ENCODE data around the gene NLGN3.

- TF ChIP-seq EZH2 (IDR thresholded peaks at IDR 0.05; ENCODE audit: insufficient read depth, poor library complexity, severe bottlenecking) (no peak), EZH2phosphoT487 (IDR thresholded peaks at IDR 0.05; ENCODE audit: insufficient read depth, low read depth) (no peak)
Measured at GRCh38 chrX:71148278-71148663, 3.6 kb downstream of the NLGN3 start.
